GM19043 (cell line): ENCODE measurements around the gene LRRC53.

ENCODE experiments used
- ATAC-seq: cut with Tn5 transposase; IDR thresholded peaks from one replicate; pipeline ENCODE4 v1.9.1; 2021; ENCODE audit warnings: low read depth; ENCODE audit not compliant: unreplicated experiment

Gene LRRC53

GRCh38 chr1:74504125-74504932 lies 8.1 kb downstream of the LRRC53 start:
- peak; percentile 86 for ATAC-seq

GRCh38 chr1:74502858-74503257 lies 9.6 kb downstream of the LRRC53 start:
- no peak for ATAC-seq

GRCh38 chr1:74502432-74502831 lies 10.0 kb downstream of the LRRC53 start:
- no peak for ATAC-seq

- no peak for ATAC-seq
Measured at GRCh38 chr1:74498901-74499300, 13.5 kb downstream of the LRRC53 start.

- no peak for ATAC-seq
Measured at GRCh38 chr1:74496669-74497068, 15.7 kb downstream of the LRRC53 start.

GRCh38 chr1:74486036-74486435 lies 26.4 kb downstream of the LRRC53 start:
- ATAC-seq: no peak

GRCh38 chr1:74485622-74486021 lies 26.8 kb downstream of the LRRC53 start:
- ATAC-seq: no peak

- ATAC-seq: no peak
Measured at GRCh38 chr1:74481607-74482006, 30.8 kb downstream of the LRRC53 start.

- no peak for ATAC-seq
Measured at GRCh38 chr1:74480068-74480467, 32.3 kb downstream of the LRRC53 start.

GRCh38 chr1:74478979-74479378 lies 33.4 kb downstream of the LRRC53 start:
- no peak for ATAC-seq

GRCh38 chr1:74474585-74474984 lies 37.8 kb downstream of the LRRC53 start:
- ATAC-seq: no peak

GRCh38 chr1:74471470-74471869 lies 40.9 kb downstream of the LRRC53 start:
- no peak for ATAC-seq

GRCh38 chr1:74470936-74471335 lies 41.5 kb downstream of the LRRC53 start:
- ATAC-seq: no peak

- no peak for ATAC-seq
Measured at GRCh38 chr1:74470251-74470650, 42.2 kb downstream of the LRRC53 start.

- ATAC-seq: no peak
Measured at GRCh38 chr1:74468982-74469603, 43.3 kb downstream of the LRRC53 start.

GRCh38 chr1:74467786-74468377 lies 44.5 kb downstream of the LRRC53 start:
- ATAC-seq: no peak

GRCh38 chr1:74465193-74465681 lies 47.2 kb downstream of the LRRC53 start:
- no peak for ATAC-seq

- no peak for ATAC-seq
Measured at GRCh38 chr1:74464037-74464436, 48.4 kb downstream of the LRRC53 start.

GRCh38 chr1:74463333-74463988 lies 49.0 kb downstream of the LRRC53 start:
- peak; percentile 72 for ATAC-seq

GRCh38 chr1:74457253-74457652 lies 55.2 kb downstream of the LRRC53 start:
- no peak for ATAC-seq

GRCh38 chr1:74455390-74455789 lies 57.0 kb downstream of the LRRC53 start:
- ATAC-seq: no peak
